ENCODE data around the gene HSD17B10. TPM values are rescaled to one million over a fixed set of nuclear protein-coding genes. Genes with fewer than 3 reads are reported as not detected.

Gene HSD17B10
- total RNA-seq, 1 experiment from 2014 or later: 112 TPM

- Histone ChIP-seq H4K5ac (ENCODE audit: insufficient read length, low read depth, low read length) (no peak overlapping the region), H2BK5ac (ENCODE audit: insufficient read length, low read length) (no peak overlapping the region), H3T11ph (ENCODE audit: low read length) (no peak overlapping the region), H3K4me1 (ENCODE audit: insufficient read depth, low read length) (no peaks in the 10 kb centered on the region), H2BK120ac (ENCODE audit: low read depth, low read length, poor library complexity, severe bottlenecking) (no peak overlapping the region), H3K18ac (ENCODE audit: insufficient read length, low read depth, low read length) (no peak overlapping the region), H3K14ac (ENCODE audit: insufficient read depth, low read length) (no peak overlapping the region), H3K23ac (ENCODE audit: insufficient read length, low read depth, low read length) (no peak overlapping the region), H4K91ac (ENCODE audit: insufficient read length, low read depth, low read length) (no peak overlapping the region), H4K20me1 (ENCODE audit: control insufficient read depth, insufficient read depth, insufficient read length) (no peaks in the 10 kb centered on the region), H3K9ac (ENCODE audit: extremely low read depth, insufficient read length, low read length) (no peak overlapping the region), H3K9me3 (ENCODE audit: control insufficient read depth, low read depth, low read length) (peaks cover 24% of the 10 kb centered on the region), H2AK5ac (ENCODE audit: insufficient read length, low read length) (no peak overlapping the region), H3K56ac (ENCODE audit: insufficient read length, low read depth, low read length) (no peak overlapping the region), H3K23me2 (ENCODE audit: insufficient read length, low read depth, low read length, poor library complexity, severe bottlenecking) (no peaks in the 10 kb centered on the region), H3K4me2 (ENCODE audit: insufficient read depth, insufficient read length, low read length) (no peak overlapping the region), H3K27me3 (ENCODE audit: insufficient read depth, low read length) (no peaks in the 10 kb centered on the region), H2BK20ac (ENCODE audit: low read depth, low read length, poor library complexity, severe bottlenecking) (no peak overlapping the region), H2BK12ac (ENCODE audit: insufficient read length, low read depth, low read length) (no peak overlapping the region), H3K79me1 (ENCODE audit: insufficient read depth, low read depth, low read length, poor library complexity, severe bottlenecking) (no peaks in the 10 kb centered on the region), H2BK15ac (ENCODE audit: low read depth, low read length) (no peak overlapping the region), H2AFZ (ENCODE audit: low read length) (no peak overlapping the region), H4K8ac (replicated peaks; ENCODE audit: insufficient read length, low read depth, low read length) (no peak overlapping the region), H3K79me2 (ENCODE audit: insufficient read depth, low read length) (no peaks in the 10 kb centered on the region), H3K27ac (ENCODE audit: insufficient read length, low read depth, low read length) (no peak overlapping the region), H3K4ac (ENCODE audit: low read depth, low read length) (no peak overlapping the region)
- peaks cover 0 to 4% (median 3%) of the 10 kb centered on the region in 3 experiments; a peak in 4 of 7 replicates for H3K36me3 Mint-ChIP-seq (ENCODE audit: insufficient read depth in 1 of 3, low read depth in 3 of 3)
- TF ChIP-seq, protein P1, sequence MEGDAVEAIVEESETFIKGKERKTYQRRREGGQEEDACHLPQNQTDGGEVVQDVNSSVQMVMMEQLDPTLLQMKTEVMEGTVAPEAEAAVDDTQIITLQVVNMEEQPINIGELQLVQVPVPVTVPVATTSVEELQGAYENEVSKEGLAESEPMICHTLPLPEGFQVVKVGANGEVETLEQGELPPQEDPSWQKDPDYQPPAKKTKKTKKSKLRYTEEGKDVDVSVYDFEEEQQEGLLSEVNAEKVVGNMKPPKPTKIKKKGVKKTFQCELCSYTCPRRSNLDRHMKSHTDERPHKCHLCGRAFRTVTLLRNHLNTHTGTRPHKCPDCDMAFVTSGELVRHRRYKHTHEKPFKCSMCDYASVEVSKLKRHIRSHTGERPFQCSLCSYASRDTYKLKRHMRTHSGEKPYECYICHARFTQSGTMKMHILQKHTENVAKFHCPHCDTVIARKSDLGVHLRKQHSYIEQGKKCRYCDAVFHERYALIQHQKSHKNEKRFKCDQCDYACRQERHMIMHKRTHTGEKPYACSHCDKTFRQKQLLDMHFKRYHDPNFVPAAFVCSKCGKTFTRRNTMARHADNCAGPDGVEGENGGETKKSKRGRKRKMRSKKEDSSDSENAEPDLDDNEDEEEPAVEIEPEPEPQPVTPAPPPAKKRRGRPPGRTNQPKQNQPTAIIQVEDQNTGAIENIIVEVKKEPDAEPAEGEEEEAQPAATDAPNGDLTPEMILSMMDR (conservative IDR thresholded peaks at IDR 0.05): no peak
- H3K9me3 Mint-ChIP-seq: peaks cover 54 to 60% of the 10 kb centered on the region in 2 experiments
- DNase-seq: no peak
- no peak overlapping the region for H3K4me3 Mint-ChIP-seq
- H3K4me1 Mint-ChIP-seq: peaks cover 0 to 12% of the 10 kb centered on the region in 2 experiments; a peak in 2 of 4 replicates
- peaks cover 6% of the 10 kb centered on the region; the same call in 1 of the 2 replicates for H3K27me3 Mint-ChIP-seq (ENCODE audit: low read depth)
- WGBS (ENCODE audit: extremely low coverage, insufficient read length, low lambda C conversion rate): no CpG with 5 or more reads among the region's 2 CpGs
- H3K27ac Mint-ChIP-seq: no peak overlapping the region
These were observed 49.2 kb upstream of the HSD17B10 start for GRCh38 chrX:53483416-53483815.

Measured in H9 (cell line).